Gastrocnemius medialis (tissue), 4 donors: ENCODE results near the gene NPAS3. TPM values are rescaled to one million over a fixed set of nuclear protein-coding genes. Genes with fewer than 3 reads are reported as not detected.

Source experiments
- ATAC-seq, 2 donors: fragments of 150-250 bp; one replicate each; pipeline ENCODE4 v1.9.1; 2016
- DNase-seq, 2 donors: peaks; one replicate each; pipeline ENCODE4 v3.0.0-alpha.2; 2019
- H3K27ac ChIP-seq, 4 donors: fragments of 200-600 bp; sonication (generic); 1 replicate in 1 of 4; 2 replicates in 3 of 4; pipeline ENCODE4 v1.5.1; 2016 to 2018; ENCODE audit warnings: mild to moderate bottlenecking in 2 of 4, moderate library complexity in 1 of 4
- H3K27me3 ChIP-seq, 3 donors: fragments of 200-600 bp; sonication (generic) in 2 of 3; 1 replicate in 1 of 3; 2 replicates in 2 of 3; pipeline versions ENCODE4 v1.5.1 to v1.6.0; 2016 to 2019; ENCODE audit warnings: mild to moderate bottlenecking in 1 of 3, moderate library complexity in 1 of 3
- H3K36me3 ChIP-seq, 2 donors: fragments of 200-600 bp; sonication (generic) in 1 of 2; one replicate each; pipeline ENCODE4 v1.5.1; 2017 to 2018
- H3K4me1 ChIP-seq, 2 donors: fragments of 200-600 bp; sonication (generic) in 1 of 2; one replicate each; pipeline ENCODE4 v1.5.1; 2016 to 2017; ENCODE audit warnings: mild to moderate bottlenecking in 2 of 2
- H3K4me3 ChIP-seq, 4 donors: fragments of 200-600 bp; sonication (generic) in 3 of 4; 1 replicate in 1 of 4; 2 replicates in 3 of 4; pipeline ENCODE4 v1.5.1; 2016 to 2019; ENCODE audit warnings: mild to moderate bottlenecking in 2 of 4
- H3K9me3 ChIP-seq, 3 donors: fragments of 200-600 bp; sonication (generic) in 2 of 3; 1 replicate in 1 of 3; 2 replicates in 2 of 3; pipeline ENCODE4 v1.5.1; 2016 to 2019
- CTCF ChIP-seq, 5 experiments: fragments of 450-650 bp in 3 of 5; fragments of 200-600 bp in 2 of 5; sonication (generic) in 2 of 5; IDR thresholded peaks in 4 of 5; conservative IDR thresholded peaks in 1 of 5; 1 replicate in 4 of 5; 2 replicates in 1 of 5; pipeline ENCODE4 v1.5.1; 2016 to 2019; ENCODE audit warnings: antibody characterized with exemption in 5 of 5, mild to moderate bottlenecking in 3 of 5, moderate library complexity in 3 of 5
- POLR2A ChIP-seq, 2 donors: fragments of 450-650 bp; IDR thresholded peaks; one replicate each; pipeline ENCODE4 v1.6.1; 2017; ENCODE audit warnings: antibody characterized with exemption in 2 of 2, mild to moderate bottlenecking in 2 of 2, moderate library complexity in 2 of 2
- in situ Hi-C, 4 donors: fragments of 200-750 bp; cut with MboI; loops; one replicate each; pipeline versions ENCODE4 v1.15.0 to v1.8.0; 2017; ENCODE audit warnings: low sequenced_read_pairs in 4 of 4
- intact Hi-C: fragments of 100-400 bp; cut with DNase I; formaldehyde crosslinking; loops from one replicate; pipeline ENCODE4 v1.15.1; 2023; ENCODE audit warnings: low total_unique reads
- total RNA-seq, 4 donors: library from RNA; depleted of rRNA; stranded (reverse); fragments of >200 nt; gene quantifications; one replicate each; pipeline versions ENCODE4 v1.1.0 to v1.2.3, GENCODE V29; 2016

The NPAS3 gene
- total RNA-seq, 4 donors from 2014 or later: 0.82 to 1.00 TPM; not detected in 2

- H3K4me3 ChIP-seq: no peak overlapping the region
- H3K9me3 ChIP-seq: no peaks in the 10 kb centered on the region
- intact Hi-C loops: no loop called here
- TF ChIP-seq CTCF (IDR thresholded peaks at IDR 0.05 in 4 of 5, conservative IDR thresholded peaks at IDR 0.05 in 1 of 5): no peak
- TF ChIP-seq POLR2A (IDR thresholded peaks at IDR 0.05): no peak
- in situ Hi-C loops: no loop called here
- H3K4me1 ChIP-seq: no peaks in the 10 kb centered on the region
- H3K27me3 ChIP-seq: no peaks in the 10 kb centered on the region
- peak overlapping the region in 1 of 4 donors; percentile 24 for H3K27ac ChIP-seq
- ATAC-seq: peak in 1 of 2 donors; percentile 26
- no peak for DNase-seq
- H3K36me3 ChIP-seq: no peaks in the 10 kb centered on the region
These were observed 626.3 kb downstream of the NPAS3 start for GRCh38 chr14:33564774-33565630.

- in situ Hi-C loops (no loop called here), intact Hi-C loops (no loop called here)
- DNase-seq (no peak), ATAC-seq (no peak)
- no peaks in the 10 kb centered on the region for H3K9me3 ChIP-seq
- H3K36me3 ChIP-seq: no peaks in the 10 kb centered on the region
- no peaks in the 10 kb centered on the region for H3K27me3 ChIP-seq
- H3K27ac ChIP-seq: no peak overlapping the region
- H3K4me3 ChIP-seq: no peak overlapping the region
- TF ChIP-seq POLR2A (IDR thresholded peaks at IDR 0.05) (no peak), CTCF (IDR thresholded peaks at IDR 0.05 in 4 of 5, conservative IDR thresholded peaks at IDR 0.05 in 1 of 5) (no peak)
- peaks cover 0 to 3% of the 10 kb centered on the region in 2 donors for H3K4me1 ChIP-seq
These were observed 627.4 kb downstream of the NPAS3 start for GRCh38 chr14:33566082-33566481.

- no peak for ATAC-seq
- intact Hi-C loops: no loop called here
- Histone ChIP-seq H3K9me3 (no peaks in the 10 kb centered on the region), H3K27me3 (no peaks in the 10 kb centered on the region), H3K27ac (no peak overlapping the region), H3K36me3 (no peaks in the 10 kb centered on the region), H3K4me1 (peaks cover 0 to 3% of the 10 kb centered on the region in 2 donors), H3K4me3 (no peak overlapping the region)
- no peak for DNase-seq
- TF ChIP-seq POLR2A (IDR thresholded peaks at IDR 0.05): no peak
- TF ChIP-seq CTCF (IDR thresholded peaks at IDR 0.05 in 4 of 5, conservative IDR thresholded peaks at IDR 0.05 in 1 of 5): no peak
- in situ Hi-C loops: no loop called here
These were observed 628.5 kb downstream of the NPAS3 start for GRCh38 chr14:33567023-33567728.

- Histone ChIP-seq H3K4me1 (peaks cover 0 to 3% of the 10 kb centered on the region in 2 donors), H3K36me3 (no peaks in the 10 kb centered on the region), H3K27me3 (no peaks in the 10 kb centered on the region), H3K27ac (no peak overlapping the region), H3K9me3 (no peaks in the 10 kb centered on the region), H3K4me3 (no peak overlapping the region)
- no peak for ATAC-seq
- TF ChIP-seq POLR2A (IDR thresholded peaks at IDR 0.05) (no peak), CTCF (IDR thresholded peaks at IDR 0.05 in 4 of 5, conservative IDR thresholded peaks at IDR 0.05 in 1 of 5) (no peak)
- DNase-seq: no peak
- in situ Hi-C loops (no loop called here), intact Hi-C loops (no loop called here)
These were observed 629.1 kb downstream of the NPAS3 start for GRCh38 chr14:33567731-33568130.
